HepG2 (cell line): Measurements from ENCODE around the gene SLC25A23. TPM values are rescaled to one million over a fixed set of nuclear protein-coding genes. Genes with fewer than 3 reads are reported as not detected.

ENCODE experiments used
- CCDC6 ChIP-seq: sonication (generic); formaldehyde crosslinking; IDR thresholded peaks from 2 replicates; pipeline ENCODE4 v1.8.1; 2022; ENCODE audit warnings: mild to moderate bottlenecking, missing genetic modification reagents, moderate library complexity
- ETS1 ChIP-seq: sonication (generic); formaldehyde crosslinking; IDR thresholded peaks from 2 replicates; pipeline ENCODE4 v1.4.0; 2020; ENCODE audit warnings: missing genetic modification reagents
- HOXA3 ChIP-seq: sonication (generic); formaldehyde crosslinking; IDR thresholded peaks from 2 replicates; pipeline ENCODE4 v1.5.0; 2020; ENCODE audit warnings: missing genetic modification reagents
- NCOA2 ChIP-seq: sonication (generic); formaldehyde crosslinking; IDR thresholded peaks from 2 replicates; pipeline ENCODE4 v1.8.0; 2022; ENCODE audit warnings: inconsistent platforms
- NFRKB ChIP-seq: fragments of 450-650 bp; IDR thresholded peaks from 2 replicates; pipeline ENCODE4 v1.6.1; 2017
- PHF20 ChIP-seq: sonication (generic); formaldehyde crosslinking; IDR thresholded peaks from 2 replicates; pipeline ENCODE4 v1.5.0; 2020; ENCODE audit warnings: mild to moderate bottlenecking, missing genetic modification reagents
- POLR2A ChIP-seq, 2 experiments: IDR thresholded peaks; 2 replicates each; pipeline ENCODE4 v1.6.1; 2011; ENCODE audit warnings: low read depth in 2 of 2, low read length in 2 of 2, mild to moderate bottlenecking in 1 of 2, moderate library complexity in 1 of 2; ENCODE audit not compliant: insufficient read depth in 1 of 2
- PRDM15 ChIP-seq: sonication (generic); formaldehyde crosslinking; IDR thresholded peaks from 2 replicates; pipeline ENCODE4 v1.4.0; 2020; ENCODE audit warnings: missing genetic modification reagents
- TEAD3 ChIP-seq: optimal IDR thresholded peaks from 2 replicates; pipeline ENCODE3; 2016; ENCODE audit warnings: borderline replicate concordance
- ZFP82 ChIP-seq: sonication (generic); formaldehyde crosslinking; IDR thresholded peaks from 2 replicates; pipeline ENCODE4 v1.5.1; 2020; ENCODE audit warnings: mild to moderate bottlenecking, missing genetic modification reagents, borderline replicate concordance
- ZKSCAN1 ChIP-seq: fragments of 150-350 bp; IDR thresholded peaks from 2 replicates; pipeline ENCODE4 v1.6.1; 2014; ENCODE audit warnings: low read length
- ZNF101 ChIP-seq: sonication (generic); formaldehyde crosslinking; IDR thresholded peaks from 2 replicates; pipeline ENCODE4 v1.4.0; 2020; ENCODE audit warnings: mild to moderate bottlenecking, low read depth, missing genetic modification reagents, borderline replicate concordance
- ZNF281 ChIP-seq: sonication (generic); formaldehyde crosslinking; IDR thresholded peaks from 2 replicates; pipeline ENCODE4 v1.4.0; 2020; ENCODE audit warnings: missing genetic modification reagents, borderline replicate concordance
- ZNF563 ChIP-seq: sonication (generic); formaldehyde crosslinking; IDR thresholded peaks from 2 replicates; pipeline ENCODE4 v1.8.0; 2022; ENCODE audit warnings: mild to moderate bottlenecking, moderate library complexity, missing genetic modification reagents
- polyA plus RNA-seq, 8 experiments: library from polyadenylated mRNA; depleted of rRNA in 3 of 8; stranded (reverse) in 7 of 8; unstranded in 1 of 8; fragments of >200 nt; fragmentation: Illumina TruSeq in 4 of 8; extraction: Trizol in 4 of 8; gene quantifications; 2 replicates each; pipeline versions ENCODE4 v1.2.1 to v1.2.3, GENCODE V29; 2011 to 2016; ENCODE audit warnings: low read depth in 4 of 8, missing spikeins in 1 of 8, mixed read lengths in 1 of 8; ENCODE audit not compliant: insufficient read depth in 1 of 8
- total RNA-seq, 5 experiments: library from RNA; depleted of rRNA; stranded (reverse); fragments of >200 nt; fragmentation: Illumina TruSeq; extraction: Trizol; gene quantifications; 2 replicates each; pipeline ENCODE4 v1.2.3, GENCODE V29; 2016; ENCODE audit warnings: low read depth in 1 of 5
- TF ChIP-seq, protein P1 (sequence below): sonication (generic); formaldehyde crosslinking; IDR thresholded peaks from 2 replicates; pipeline ENCODE4 v1.9.0; 2021; ENCODE audit warnings: mild to moderate bottlenecking, missing genetic modification reagents

The SLC25A23 gene
- total and polyA plus RNA-seq, 2 of the 13 experiments (the other 11 are each of a cell fraction or from before 2014, with no cell fraction given), result 12.4 to 15.2 TPM

- TF ChIP-seq, protein P1, sequence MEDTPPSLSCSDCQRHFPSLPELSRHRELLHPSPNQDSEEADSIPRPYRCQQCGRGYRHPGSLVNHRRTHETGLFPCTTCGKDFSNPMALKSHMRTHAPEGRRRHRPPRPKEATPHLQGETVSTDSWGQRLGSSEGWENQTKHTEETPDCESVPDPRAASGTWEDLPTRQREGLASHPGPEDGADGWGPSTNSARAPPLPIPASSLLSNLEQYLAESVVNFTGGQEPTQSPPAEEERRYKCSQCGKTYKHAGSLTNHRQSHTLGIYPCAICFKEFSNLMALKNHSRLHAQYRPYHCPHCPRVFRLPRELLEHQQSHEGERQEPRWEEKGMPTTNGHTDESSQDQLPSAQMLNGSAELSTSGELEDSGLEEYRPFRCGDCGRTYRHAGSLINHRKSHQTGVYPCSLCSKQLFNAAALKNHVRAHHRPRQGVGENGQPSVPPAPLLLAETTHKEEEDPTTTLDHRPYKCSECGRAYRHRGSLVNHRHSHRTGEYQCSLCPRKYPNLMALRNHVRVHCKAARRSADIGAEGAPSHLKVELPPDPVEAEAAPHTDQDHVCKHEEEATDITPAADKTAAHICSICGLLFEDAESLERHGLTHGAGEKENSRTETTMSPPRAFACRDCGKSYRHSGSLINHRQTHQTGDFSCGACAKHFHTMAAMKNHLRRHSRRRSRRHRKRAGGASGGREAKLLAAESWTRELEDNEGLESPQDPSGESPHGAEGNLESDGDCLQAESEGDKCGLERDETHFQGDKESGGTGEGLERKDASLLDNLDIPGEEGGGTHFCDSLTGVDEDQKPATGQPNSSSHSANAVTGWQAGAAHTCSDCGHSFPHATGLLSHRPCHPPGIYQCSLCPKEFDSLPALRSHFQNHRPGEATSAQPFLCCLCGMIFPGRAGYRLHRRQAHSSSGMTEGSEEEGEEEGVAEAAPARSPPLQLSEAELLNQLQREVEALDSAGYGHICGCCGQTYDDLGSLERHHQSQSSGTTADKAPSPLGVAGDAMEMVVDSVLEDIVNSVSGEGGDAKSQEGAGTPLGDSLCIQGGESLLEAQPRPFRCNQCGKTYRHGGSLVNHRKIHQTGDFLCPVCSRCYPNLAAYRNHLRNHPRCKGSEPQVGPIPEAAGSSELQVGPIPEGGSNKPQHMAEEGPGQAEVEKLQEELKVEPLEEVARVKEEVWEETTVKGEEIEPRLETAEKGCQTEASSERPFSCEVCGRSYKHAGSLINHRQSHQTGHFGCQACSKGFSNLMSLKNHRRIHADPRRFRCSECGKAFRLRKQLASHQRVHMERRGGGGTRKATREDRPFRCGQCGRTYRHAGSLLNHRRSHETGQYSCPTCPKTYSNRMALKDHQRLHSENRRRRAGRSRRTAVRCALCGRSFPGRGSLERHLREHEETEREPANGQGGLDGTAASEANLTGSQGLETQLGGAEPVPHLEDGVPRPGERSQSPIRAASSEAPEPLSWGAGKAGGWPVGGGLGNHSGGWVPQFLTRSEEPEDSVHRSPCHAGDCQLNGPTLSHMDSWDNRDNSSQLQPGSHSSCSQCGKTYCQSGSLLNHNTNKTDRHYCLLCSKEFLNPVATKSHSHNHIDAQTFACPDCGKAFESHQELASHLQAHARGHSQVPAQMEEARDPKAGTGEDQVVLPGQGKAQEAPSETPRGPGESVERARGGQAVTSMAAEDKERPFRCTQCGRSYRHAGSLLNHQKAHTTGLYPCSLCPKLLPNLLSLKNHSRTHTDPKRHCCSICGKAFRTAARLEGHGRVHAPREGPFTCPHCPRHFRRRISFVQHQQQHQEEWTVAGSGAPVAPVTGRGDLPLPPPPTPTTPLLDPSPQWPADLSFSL (CRISPR knock-in tag), result no peak
- TF ChIP-seq ETS1 (CRISPR knock-in tag), result peak; percentile 36; the same call in 1 of the 2 replicates
- peak in 1 of 2 experiments; percentile 58; a peak in 1 of 4 replicates for TF ChIP-seq POLR2A (IDR thresholded peaks at IDR 0.05; ENCODE audit: insufficient read depth in 1 of 2, low read depth in 2 of 2, low read length in 2 of 2)
- peak; percentile 41; the same call in 1 of the 2 replicates for TF ChIP-seq ZNF563 (CRISPR knock-in tag)
- TF ChIP-seq ZFP82 (CRISPR knock-in tag), result 0 out of 2 replicates have a peak, but pooled peaks have one; percentile 2
- no peak for TF ChIP-seq NFRKB
- peak; percentile 92 for TF ChIP-seq ZNF281 (CRISPR knock-in tag)
- peak; percentile 18 for TF ChIP-seq TEAD3
- TF ChIP-seq HOXA3 (CRISPR knock-in tag), result no peak
- no peak for TF ChIP-seq ZKSCAN1
- no peak for TF ChIP-seq ZNF101 (CRISPR knock-in tag)
- TF ChIP-seq PHF20 (CRISPR knock-in tag), result 0 out of 2 replicates have a peak, but pooled peaks have one; percentile 37
- TF ChIP-seq NCOA2 (CRISPR knock-in tag), result no peak
- TF ChIP-seq CCDC6 (CRISPR knock-in tag), result 0 out of 2 replicates have a peak, but pooled peaks have one; percentile 44
- TF ChIP-seq PRDM15 (CRISPR knock-in tag), result no peak
Observed at GRCh38 chr19:6459262-6460098, at the start of gene SLC25A23 (continued).
